Spleen (tissue), 7 donors: ENCODE data around the gene HOXB6.

Source experiments
- CTCF ChIP-seq, 11 experiments: fragments of 200-600 bp in 7 of 11; fragments of 450-650 bp in 4 of 11; sonication (generic) in 4 of 11; IDR thresholded peaks in 8 of 11; conservative IDR thresholded peaks in 3 of 11; 1 replicate in 7 of 11; 2 replicates in 4 of 11; pipeline versions ENCODE4 v1.4.0 to v1.8.0; 2016 to 2021; ENCODE audit warnings: antibody characterized with exemption in 11 of 11, inconsistent platforms in 4 of 11, mild to moderate bottlenecking in 1 of 11
- POLR2AphosphoS5 ChIP-seq, 3 donors: sonication (generic); formaldehyde crosslinking; IDR thresholded peaks; one replicate each; pipeline ENCODE4 v1.5.1; 2017; ENCODE audit warnings: antibody characterized with exemption in 3 of 3
- donor health status: DM: no; HTN: no; CAD: no; lungs with moderate emphysema.
- donor health status: DM: no; HTN: no; CAD: no.
- donor health status: DM: no; HTN: no; CAD: no.

- TF ChIP-seq POLR2AphosphoS5 (IDR thresholded peaks at IDR 0.05) (no peak), CTCF (IDR thresholded peaks at IDR 0.05 in 8 of 11, conservative IDR thresholded peaks at IDR 0.05 in 3 of 11) (no peak)
Measured at GRCh38 chr17:48646183-48647102, 41.7 kb upstream of the HOXB6 start.
